GM12878 (cell line): ENCODE results near the gene CCDC149. TPM values are rescaled to one million over a fixed set of nuclear protein-coding genes. Genes with fewer than 3 reads are reported as not detected.

Source experiments
- ATAC-seq: fragments of 200-7000 bp; cut with Tn5 transposase; 3 replicates; pipeline ENCODE4 v1.9.1; 2020; ENCODE audit warnings: mild to moderate bottlenecking, moderate library complexity
- BruUV-seq: library from RNA; stranded (reverse); fragments of 400-500 nt; replicated peaks from 2 replicates; lab custom pipeline; 2021; lab: Mats Ljungman, UMichigan
- CTCF ChIA-PET: fragments of 300-600 bp; sonication (Branson Sonifier 250); formaldehyde crosslinking; extraction: SDS; loops from one replicate; lab custom pipeline; 2021; ENCODE audit warnings: inconsistent platforms; lab: Yijun Ruan, JAX
- POLR2A ChIA-PET: fragments of 350-600 bp; formaldehyde crosslinking; extraction: SDS; loops from one replicate; lab custom pipeline; 2021; ENCODE audit warnings: inconsistent platforms; lab: Charles Lee
- RAD21 ChIA-PET: fragments of 300-600 bp; sonication (Branson Sonifier 250); formaldehyde crosslinking; loops from one replicate; lab custom pipeline; 2023; ENCODE audit warnings: antibody characterized with exemption; ENCODE audit not compliant: unreplicated experiment; lab: Charles Lee
- SMC1A ChIA-PET: fragments of 300-600 bp; sonication (Branson Sonifier 250); formaldehyde crosslinking; loops from one replicate; lab custom pipeline; 2023; ENCODE audit not compliant: unreplicated experiment, uncharacterized antibody; lab: Charles Lee
- DNase-seq: peaks from one replicate; pipeline ENCODE4 v3.0.0-alpha.2; 2011; ENCODE audit warnings: low read depth, low spot score
- FAIRE-seq: peaks from 3 replicates; lab custom pipeline; 2011; peaks lifted over from hg19 to GRCh38; lab: Jason Lieb, UNC
- H2AFZ ChIP-seq: 2 replicates; pipeline ENCODE4 v1.6.0; 2011; ENCODE audit warnings: low read depth, low read length, control low read depth; ENCODE audit not compliant: control insufficient read depth
- H3K27ac ChIP-seq: 2 replicates; pipeline ENCODE4 v1.5.1; 2011; ENCODE audit warnings: control low read depth; ENCODE audit not compliant: control insufficient read depth, insufficient read depth
- H3K27me3 ChIP-seq, 2 experiments: replicated peaks in 1 of 2; 2 replicates each; pipeline versions ENCODE4 v1.6.0 to v1.6.1; 2011; ENCODE audit warnings: low read length in 1 of 2; ENCODE audit not compliant: control insufficient read depth in 2 of 2, insufficient read depth in 2 of 2
- H3K36me3 ChIP-seq, 2 experiments: 2 replicates each; pipeline ENCODE4 v1.5.1; 2011; ENCODE audit warnings: low read length in 1 of 2; ENCODE audit not compliant: control insufficient read depth in 2 of 2, insufficient read depth in 2 of 2
- H3K4me1 ChIP-seq: 2 replicates; pipeline ENCODE4 v1.6.1; 2011; ENCODE audit warnings: mild to moderate bottlenecking, low read length, moderate library complexity, mixed read lengths; ENCODE audit not compliant: control insufficient read depth, insufficient read depth
- H3K4me2 ChIP-seq: 2 replicates; pipeline ENCODE4 v1.6.0; 2011; ENCODE audit warnings: control low read depth; ENCODE audit not compliant: control insufficient read depth, insufficient read depth
- H3K4me3 ChIP-seq: fragments of 200-600 bp; sonication (generic); 2 replicates; pipeline ENCODE4 v1.5.1; 2016
- H3K79me2 ChIP-seq: 2 replicates; pipeline ENCODE4 v1.6.0; 2011; ENCODE audit warnings: low read length; ENCODE audit not compliant: control insufficient read depth, insufficient read depth
- H3K9ac ChIP-seq: 2 replicates; pipeline ENCODE4 v1.8.0; 2011; ENCODE audit warnings: low read length, control low read depth, mixed read lengths; ENCODE audit not compliant: control insufficient read depth, insufficient read depth
- H3K9me3 ChIP-seq: replicated peaks from 3 replicates; pipeline ENCODE4 v1.5.1; 2011; ENCODE audit warnings: mild to moderate bottlenecking, low read length; ENCODE audit not compliant: control insufficient read depth, insufficient read depth
- H4K20me1 ChIP-seq: 2 replicates; pipeline ENCODE4 v1.6.0; 2011; ENCODE audit not compliant: control insufficient read depth, insufficient read depth
- BACH1 ChIP-seq: fragments of 450-650 bp; IDR thresholded peaks from 2 replicates; pipeline ENCODE4 v1.6.1; 2017; ENCODE audit warnings: mild to moderate bottlenecking, borderline replicate concordance
- CEBPB ChIP-seq, 2 experiments: fragments of 150-350 bp in 1 of 2; IDR thresholded peaks; 2 replicates each; pipeline ENCODE4 v1.6.1; 2012 to 2014; ENCODE audit warnings: low read depth in 2 of 2, low read length in 2 of 2, borderline replicate concordance in 1 of 2, inconsistent platforms in 1 of 2
- CHD1 ChIP-seq: IDR thresholded peaks from 2 replicates; pipeline ENCODE4 v1.6.1; 2012; ENCODE audit warnings: low read depth, low read length, improper control_type of control experiment
- CREB1 ChIP-seq: IDR thresholded peaks from 2 replicates; pipeline ENCODE4 v1.6.1; 2012; ENCODE audit warnings: low read depth, mild to moderate bottlenecking, inconsistent platforms
- CUX1 ChIP-seq: IDR thresholded peaks from 2 replicates; pipeline ENCODE4 v1.6.1; 2012; ENCODE audit warnings: improper control_type of control experiment, low read depth, low read length; ENCODE audit not compliant: insufficient replicate concordance
- GABPA ChIP-seq: IDR thresholded peaks from 2 replicates; pipeline ENCODE4 v1.6.1; 2014; ENCODE audit warnings: antibody characterized with exemption, low read depth, mild to moderate bottlenecking, inconsistent platforms
- IRF5 ChIP-seq: fragments of 450-650 bp; IDR thresholded peaks from 2 replicates; pipeline ENCODE4 v1.6.1; 2017; ENCODE audit warnings: borderline replicate concordance
- RUNX3 ChIP-seq: IDR thresholded peaks from 2 replicates; pipeline ENCODE4 v1.6.1; 2012; ENCODE audit warnings: low read length, inconsistent platforms
- SRF ChIP-seq, 2 experiments: IDR thresholded peaks; 2 replicates each; pipeline ENCODE4 v1.6.1; 2011; ENCODE audit warnings: low read depth in 2 of 2, low read length in 2 of 2, mild to moderate bottlenecking in 1 of 2, moderate library complexity in 1 of 2
- SUPT20H ChIP-seq: IDR thresholded peaks from 2 replicates; pipeline ENCODE4 v1.6.1; 2011; ENCODE audit warnings: low read depth, mild to moderate bottlenecking, low read length, moderate library complexity, borderline replicate concordance; ENCODE audit not compliant: control insufficient read depth
- TCF12 ChIP-seq: IDR thresholded peaks from 2 replicates; pipeline ENCODE4 v1.6.1; 2011; ENCODE audit warnings: low read depth, mild to moderate bottlenecking, low read length
- WRNIP1 ChIP-seq: IDR thresholded peaks from 2 replicates; pipeline ENCODE4 v1.6.1; 2011; ENCODE audit warnings: low read depth, low read length, improper control_type of control experiment, borderline replicate concordance
- ZSCAN29 ChIP-seq: fragments of 450-650 bp; IDR thresholded peaks from 2 replicates; pipeline ENCODE4 v1.6.1; 2017; ENCODE audit warnings: mild to moderate bottlenecking, moderate library complexity
- WGBS: methylation state at CpG from one replicate; pipeline ENCODE4 v1.1.6; 2016; ENCODE audit warnings: low lambda C conversion rate; ENCODE audit not compliant: insufficient replicate concordance, insufficient coverage; ENCODE audit errors: missing lambda C conversion rate; 5-methylcytosine and 5-hydroxymethylcytosine counted together
- in situ Hi-C: fragments of 300-500 bp; cut with MboI; formaldehyde crosslinking; loops from 9 replicates; pipeline ENCODE4 v1.14.3; 2018; ENCODE audit warnings: mixed read lengths
- intact Hi-C: fragments of 100-400 bp; cut with micrococcal nuclease; formaldehyde crosslinking; loops from one replicate; pipeline ENCODE4 v1.14.2; 2022; ENCODE audit not compliant: unreplicated experiment
- polyA plus RNA-seq, 11 experiments: library from polyadenylated mRNA; depleted of rRNA in 4 of 11; unstranded in 6 of 11; stranded (reverse) in 5 of 11; fragments of >200 nt; fragmentation: Nextera tagmentation in 4 of 11; fragmentation: Illumina TruSeq in 1 of 11; extraction: Ambion mirVana in 4 of 11; extraction: Trizol in 1 of 11; gene quantifications; 1 replicate in 1 of 11; 2 replicates in 10 of 11; pipeline versions ENCODE4 v1.2.1 to v1.2.3, GENCODE V29; 2011 to 2016; ENCODE audit warnings: inconsistent platforms in 2 of 11, missing spikeins in 2 of 11, low read depth in 1 of 11
- total RNA-seq, 4 experiments: library from RNA; depleted of rRNA in 3 of 4; stranded (reverse); fragments of >200 nt in 3 of 4; fragmentation: Illumina TruSeq in 1 of 4; extraction: Trizol in 1 of 4; gene quantifications; 2 replicates each; pipeline versions ENCODE4 v1.2.1 to v1.2.3, GENCODE V29; 2013 to 2021
- TF ChIP-seq, protein P1 (sequence below): IDR thresholded peaks from 2 replicates; pipeline ENCODE4 v1.6.1; 2012; ENCODE audit warnings: mild to moderate bottlenecking, low read depth, low read length

CCDC149 gene
- total and polyA plus RNA-seq, 10 of the 15 experiments (the other 5 are each of a cell fraction or from before 2014, with no cell fraction given), result 0.03 to 0.04 (median 0.04) TPM; not detected in 7

GRCh38 chr4:24808261-24808660, 104.6 kb downstream of the CCDC149 start:
- no peak overlapping the region for H3K4me3 ChIP-seq
- H3K27ac ChIP-seq, result no peak overlapping the region
- ChIA-PET CTCF (no interaction called here), POLR2A (no interaction called here), SMC1A (interaction anchor here (0.7 kb wide), 1 partner anchor 18 kb away, joined by 3 read pairs; no protein-coding TSS in a partner anchor), RAD21 (no interaction called here)
- no peak for DNase-seq
- H3K9me3 ChIP-seq, result no peaks in the 10 kb centered on the region
- no TSS peak for BruUV-seq
- H3K9ac ChIP-seq, result no peak overlapping the region
- H3K4me1 ChIP-seq, result no peaks in the 10 kb centered on the region
- intact Hi-C loops (no loop called here), in situ Hi-C loops (no loop called here)
- H3K36me3 ChIP-seq, result no peaks in the 10 kb centered on the region
- H2AFZ ChIP-seq, result no peak overlapping the region
- no peak overlapping the region for H3K4me2 ChIP-seq
- no peaks in the 10 kb centered on the region for H3K27me3 ChIP-seq
- no peaks in the 10 kb centered on the region for H4K20me1 ChIP-seq
- no peak for FAIRE-seq
- no peak for ATAC-seq
- no peaks in the 10 kb centered on the region for H3K79me2 ChIP-seq
- WGBS, result 63% methylated on average over 14 of the region's 14 CpGs
- TF ChIP-seq, protein P1, sequence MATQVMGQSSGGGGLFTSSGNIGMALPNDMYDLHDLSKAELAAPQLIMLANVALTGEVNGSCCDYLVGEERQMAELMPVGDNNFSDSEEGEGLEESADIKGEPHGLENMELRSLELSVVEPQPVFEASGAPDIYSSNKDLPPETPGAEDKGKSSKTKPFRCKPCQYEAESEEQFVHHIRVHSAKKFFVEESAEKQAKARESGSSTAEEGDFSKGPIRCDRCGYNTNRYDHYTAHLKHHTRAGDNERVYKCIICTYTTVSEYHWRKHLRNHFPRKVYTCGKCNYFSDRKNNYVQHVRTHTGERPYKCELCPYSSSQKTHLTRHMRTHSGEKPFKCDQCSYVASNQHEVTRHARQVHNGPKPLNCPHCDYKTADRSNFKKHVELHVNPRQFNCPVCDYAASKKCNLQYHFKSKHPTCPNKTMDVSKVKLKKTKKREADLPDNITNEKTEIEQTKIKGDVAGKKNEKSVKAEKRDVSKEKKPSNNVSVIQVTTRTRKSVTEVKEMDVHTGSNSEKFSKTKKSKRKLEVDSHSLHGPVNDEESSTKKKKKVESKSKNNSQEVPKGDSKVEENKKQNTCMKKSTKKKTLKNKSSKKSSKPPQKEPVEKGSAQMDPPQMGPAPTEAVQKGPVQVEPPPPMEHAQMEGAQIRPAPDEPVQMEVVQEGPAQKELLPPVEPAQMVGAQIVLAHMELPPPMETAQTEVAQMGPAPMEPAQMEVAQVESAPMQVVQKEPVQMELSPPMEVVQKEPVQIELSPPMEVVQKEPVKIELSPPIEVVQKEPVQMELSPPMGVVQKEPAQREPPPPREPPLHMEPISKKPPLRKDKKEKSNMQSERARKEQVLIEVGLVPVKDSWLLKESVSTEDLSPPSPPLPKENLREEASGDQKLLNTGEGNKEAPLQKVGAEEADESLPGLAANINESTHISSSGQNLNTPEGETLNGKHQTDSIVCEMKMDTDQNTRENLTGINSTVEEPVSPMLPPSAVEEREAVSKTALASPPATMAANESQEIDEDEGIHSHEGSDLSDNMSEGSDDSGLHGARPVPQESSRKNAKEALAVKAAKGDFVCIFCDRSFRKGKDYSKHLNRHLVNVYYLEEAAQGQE, result no peak
- TF ChIP-seq WRNIP1, result no peak
- no peak for TF ChIP-seq GABPA
- TF ChIP-seq SRF (IDR thresholded peaks at IDR 0.05; ENCODE audit: low read depth in 2 of 2, low read length in 2 of 2), result no peak
- no peak for TF ChIP-seq ZSCAN29
- TF ChIP-seq CHD1, result no peak
- no peak for TF ChIP-seq CREB1
- TF ChIP-seq IRF5, result no peak
- TF ChIP-seq CEBPB (IDR thresholded peaks at IDR 0.05; ENCODE audit: borderline replicate concordance in 1 of 2, low read depth in 2 of 2, low read length in 2 of 2), result no peak
- TF ChIP-seq BACH1, result no peak
- TF ChIP-seq RUNX3, result no peak
- TF ChIP-seq CUX1, result no peak
- no peak for TF ChIP-seq TCF12
- TF ChIP-seq SUPT20H, result no peak
